GM21737 (cell line): Measurements from ENCODE around the gene PRKAG1.

Experiments used
- ATAC-seq: cut with Tn5 transposase; IDR thresholded peaks from one replicate; pipeline ENCODE4 v1.9.1; 2021; ENCODE audit warnings: mild to moderate bottlenecking, moderate library complexity; ENCODE audit not compliant: unreplicated experiment

Gene PRKAG1

DNA sequence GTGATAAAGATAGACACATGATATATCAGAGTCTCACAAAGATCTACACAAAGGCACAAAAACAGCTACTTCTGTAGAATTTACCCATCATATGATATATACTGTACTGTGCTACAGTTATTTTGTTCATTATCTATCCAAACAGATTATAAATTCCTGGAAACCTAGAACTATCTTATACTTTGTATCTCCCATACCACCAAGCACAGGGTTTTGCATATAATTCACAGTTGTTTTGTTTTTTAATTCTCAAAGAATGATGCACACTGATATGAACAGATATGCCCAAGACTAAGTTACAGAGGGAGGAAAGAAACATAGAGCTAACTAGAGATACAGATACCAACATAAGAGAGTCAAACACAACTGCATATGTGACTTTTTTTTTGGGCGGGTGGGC, 3.4 kb downstream of the PRKAG1 start:
- ATAC-seq: no peak

DNA sequence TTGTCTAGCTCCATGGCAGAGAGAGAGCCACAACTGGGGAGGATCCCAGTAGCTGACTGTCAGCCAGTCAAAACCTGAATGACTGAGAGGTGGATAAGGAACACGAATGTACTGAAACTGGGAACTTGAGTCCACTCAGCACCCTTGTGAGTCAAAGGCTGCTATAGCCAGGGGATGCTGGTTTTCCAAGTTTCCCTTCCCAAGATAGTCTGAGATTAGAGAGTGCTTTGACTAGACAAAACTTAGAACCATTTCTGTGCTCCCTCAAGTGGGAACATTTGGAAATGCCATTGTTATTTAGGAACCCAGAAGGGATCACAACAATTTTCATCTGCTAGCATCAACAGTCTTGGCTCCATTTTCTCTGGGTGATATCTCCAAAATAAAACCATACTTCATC, 4.0 kb downstream of the PRKAG1 start:
- no peak for ATAC-seq

- no peak for ATAC-seq
Observed at GRCh38 chr12:49013428-49013827, 5.1 kb downstream of the PRKAG1 start.

- no peak for ATAC-seq
Observed at GRCh38 chr12:49012739-49013138, 5.8 kb downstream of the PRKAG1 start.

DNA sequence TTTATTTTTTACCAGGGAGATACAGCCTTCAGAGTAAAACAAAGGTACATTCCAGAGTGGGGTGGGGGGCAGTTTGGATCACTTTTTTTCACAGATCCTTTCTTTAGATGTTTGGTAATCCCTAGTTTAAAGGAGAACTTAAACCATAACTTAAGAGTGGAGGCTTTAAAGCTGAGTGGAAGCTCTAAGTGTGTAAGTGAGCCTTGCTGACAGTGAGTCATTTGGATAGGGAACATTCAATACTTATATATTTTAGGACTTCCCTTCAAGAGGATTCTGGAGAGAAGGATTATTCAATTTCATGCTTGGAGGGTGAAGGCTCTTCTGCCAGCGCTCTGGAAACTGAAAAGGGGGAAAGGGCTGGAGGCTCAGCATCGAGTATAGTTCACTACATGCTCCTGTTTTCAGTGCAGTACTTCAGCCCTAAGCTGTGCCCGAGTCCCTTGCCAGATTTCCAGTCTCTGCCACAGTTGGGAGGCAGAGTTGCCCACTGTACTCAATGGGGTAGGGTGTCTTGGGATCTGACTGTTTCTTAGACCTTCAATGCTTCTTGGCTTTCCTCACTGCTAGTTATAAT, 8.4 kb downstream of the PRKAG1 start:
- ATAC-seq: no peak

DNA sequence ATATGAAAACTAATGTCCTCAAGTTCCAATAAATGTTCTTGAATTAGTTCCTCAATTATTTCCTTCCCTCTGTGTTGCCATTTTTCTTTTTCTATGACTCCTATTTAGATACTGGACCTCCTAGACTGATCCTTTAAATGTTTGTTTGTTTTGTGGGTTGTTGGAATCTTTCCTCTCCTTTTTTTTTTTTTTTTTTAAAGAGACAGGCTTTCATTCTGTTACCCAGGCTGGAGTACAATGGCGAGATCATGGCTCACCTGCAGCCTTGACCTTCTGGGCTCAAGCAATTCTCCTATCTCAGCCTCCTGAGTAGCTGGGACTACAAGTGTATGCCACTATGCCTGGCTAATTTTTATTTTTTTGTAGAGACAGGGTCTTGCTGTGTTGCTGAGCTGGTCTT, 9.6 kb downstream of the PRKAG1 start:
- ATAC-seq: no peak

- no peak for ATAC-seq
Observed at GRCh38 chr12:49000346-49000745, 18.2 kb downstream of the PRKAG1 start.

- peak; percentile 30 for ATAC-seq
Observed at GRCh38 chr12:48999371-49000131, 19.0 kb downstream of the PRKAG1 start, which contains the start of gene DDN. DDN (minus strand) TSS chr12:48999375; CDS start chr12:48999287, 88 bp downstream.

DNA sequence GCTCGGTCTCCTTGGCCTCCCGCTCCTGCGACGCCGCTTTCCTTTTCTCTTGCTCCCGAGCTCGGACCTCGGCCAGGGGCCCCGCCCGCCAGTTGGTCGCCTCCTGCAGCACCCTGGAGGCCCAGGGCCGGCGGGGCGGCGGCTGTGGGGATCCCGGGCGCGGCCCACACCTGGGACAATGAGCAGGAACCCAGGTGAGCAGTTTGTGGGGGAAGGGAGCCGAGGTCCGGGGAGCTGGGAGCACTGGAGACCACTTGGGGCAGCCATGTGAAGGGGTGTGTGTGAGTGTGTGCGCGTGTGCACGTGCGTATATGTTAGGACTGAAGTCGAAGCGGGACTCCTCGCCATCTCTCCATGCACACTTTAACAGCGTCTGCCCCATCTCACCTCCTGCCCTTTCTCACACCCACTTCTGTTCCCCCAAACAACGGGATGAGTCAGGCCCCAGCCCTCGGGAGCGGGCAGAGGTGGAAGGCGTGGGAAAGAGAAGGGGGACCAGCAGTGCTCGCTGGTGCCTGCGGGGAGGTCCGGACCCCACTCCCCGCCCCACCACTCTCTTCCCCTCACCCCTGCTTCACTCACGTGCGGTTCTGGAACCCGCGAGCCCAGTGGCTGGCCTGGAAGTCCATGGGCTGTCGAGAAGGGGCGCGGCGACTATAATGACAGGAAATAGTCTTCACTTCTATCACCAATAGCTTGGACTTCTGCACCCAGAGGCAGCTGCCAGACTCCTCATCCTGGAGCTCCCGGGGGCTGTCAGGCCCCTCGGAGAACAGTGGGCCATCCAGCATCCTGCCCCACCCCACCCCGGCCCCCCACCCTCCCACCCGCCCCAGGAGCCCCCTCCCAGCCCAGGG, 19.9 kb downstream of the PRKAG1 start:
- ATAC-seq: peak; percentile 10

DNA sequence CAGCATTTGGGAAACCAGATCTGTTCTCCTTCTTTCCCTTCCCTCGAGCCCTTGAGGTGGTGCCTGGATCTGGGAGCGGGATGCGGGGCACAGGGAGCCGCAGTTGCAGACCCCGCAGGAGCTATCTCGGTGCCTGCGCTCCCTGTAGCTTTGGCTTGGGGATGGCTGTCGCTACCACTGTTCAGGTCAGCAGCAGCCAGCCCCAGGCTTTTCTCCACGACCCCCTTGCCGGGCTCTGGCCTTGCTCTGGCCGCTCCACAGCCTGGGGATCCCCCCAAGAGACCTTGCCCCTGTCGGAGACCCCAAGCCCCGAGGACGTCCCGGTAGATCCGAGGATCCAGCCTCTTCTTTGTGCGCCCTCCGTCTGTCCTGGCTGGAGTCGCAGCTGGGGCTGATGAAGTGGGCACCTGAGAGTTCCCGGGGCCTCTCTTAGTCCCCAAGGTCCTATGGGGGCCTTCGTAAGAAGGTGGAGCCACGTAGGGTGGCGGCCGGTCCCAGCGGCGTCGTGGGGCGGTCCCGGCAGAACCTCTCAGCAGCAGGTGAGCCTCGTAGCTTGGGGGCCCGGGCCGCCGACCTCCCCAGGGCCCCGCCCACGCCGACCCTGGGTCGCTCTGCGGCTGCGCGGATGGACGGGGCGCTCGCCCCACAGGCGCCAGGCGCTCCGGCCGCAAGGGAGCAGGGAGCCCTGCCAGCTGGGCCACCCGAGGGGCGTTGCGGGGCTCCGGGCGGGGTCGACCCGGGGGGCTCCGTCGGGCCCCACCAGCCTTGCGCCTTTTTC, 20.7 kb downstream of the PRKAG1 start:
- ATAC-seq: peak; percentile 48

DNA sequence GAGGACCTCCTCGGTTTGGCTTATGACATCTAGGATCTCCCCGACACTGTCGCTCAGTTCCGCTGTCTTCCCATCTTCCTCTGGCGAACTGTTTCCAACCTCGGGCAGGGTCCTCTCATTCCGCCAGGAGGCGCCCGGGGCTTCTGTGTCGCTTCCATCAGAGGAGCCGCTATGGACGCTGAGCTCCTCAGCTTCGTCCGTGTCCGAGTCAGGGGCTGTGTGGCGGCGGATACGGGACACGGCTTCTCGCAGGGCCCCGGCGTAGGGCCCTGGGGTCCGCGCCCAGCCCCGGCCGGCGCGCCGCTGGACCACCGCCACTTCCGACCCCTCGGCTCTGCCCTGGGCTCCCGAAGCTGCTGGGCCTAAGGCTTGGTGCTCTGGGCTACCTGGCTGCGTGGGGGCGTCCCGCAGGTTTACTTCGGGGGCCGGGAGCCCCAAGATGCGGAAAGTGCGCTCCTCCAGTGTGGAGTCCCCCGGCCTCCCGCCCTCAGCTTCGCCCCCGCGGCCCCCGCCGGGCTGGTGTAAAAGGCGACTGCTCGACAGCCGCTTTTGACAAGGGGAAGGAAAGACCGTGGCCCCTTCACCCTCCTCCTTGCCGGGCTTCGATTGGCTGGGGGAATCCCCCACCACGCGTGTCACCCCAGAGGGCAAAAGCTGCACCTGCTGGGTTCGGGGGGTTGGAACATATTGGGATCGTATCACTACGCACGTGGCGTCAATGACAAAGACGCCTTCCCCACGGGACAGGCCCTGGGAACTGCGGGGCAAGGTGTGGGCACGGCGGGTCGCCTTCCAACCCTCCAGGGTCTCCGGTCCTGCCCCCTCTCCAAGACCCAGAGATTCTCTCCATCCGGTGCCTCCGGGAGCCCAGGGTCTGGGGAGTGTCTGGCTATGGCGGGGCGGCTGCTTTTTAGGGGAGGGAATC, 21.5 kb downstream of the PRKAG1 start:
- ATAC-seq: no peak

- ATAC-seq: no peak
Observed at GRCh38 chr12:48995086-48995879, 23.3 kb downstream of the PRKAG1 start.

- no peak for ATAC-seq
Observed at GRCh38 chr12:48994224-48995085, 24.1 kb downstream of the PRKAG1 start.

DNA sequence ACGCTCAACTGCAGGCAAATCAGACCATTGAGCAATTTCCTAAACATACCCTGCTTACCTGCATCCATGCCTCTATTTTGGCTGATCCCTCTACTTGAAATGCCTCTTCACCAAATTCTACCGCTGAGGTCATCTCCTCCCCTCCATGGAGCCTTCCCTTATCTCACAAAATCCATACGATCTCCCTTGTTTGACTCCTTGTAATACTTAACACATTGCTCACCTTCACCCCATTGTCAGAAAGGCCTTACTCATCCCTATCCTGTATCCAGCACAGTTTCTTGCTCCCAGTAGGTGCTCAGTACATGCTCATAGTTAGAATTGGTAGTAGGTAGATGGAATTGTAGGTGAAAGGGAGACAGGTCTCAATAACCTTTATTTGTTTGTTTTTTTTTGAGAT, 24.8 kb downstream of the PRKAG1 start:
- no peak for ATAC-seq

DNA sequence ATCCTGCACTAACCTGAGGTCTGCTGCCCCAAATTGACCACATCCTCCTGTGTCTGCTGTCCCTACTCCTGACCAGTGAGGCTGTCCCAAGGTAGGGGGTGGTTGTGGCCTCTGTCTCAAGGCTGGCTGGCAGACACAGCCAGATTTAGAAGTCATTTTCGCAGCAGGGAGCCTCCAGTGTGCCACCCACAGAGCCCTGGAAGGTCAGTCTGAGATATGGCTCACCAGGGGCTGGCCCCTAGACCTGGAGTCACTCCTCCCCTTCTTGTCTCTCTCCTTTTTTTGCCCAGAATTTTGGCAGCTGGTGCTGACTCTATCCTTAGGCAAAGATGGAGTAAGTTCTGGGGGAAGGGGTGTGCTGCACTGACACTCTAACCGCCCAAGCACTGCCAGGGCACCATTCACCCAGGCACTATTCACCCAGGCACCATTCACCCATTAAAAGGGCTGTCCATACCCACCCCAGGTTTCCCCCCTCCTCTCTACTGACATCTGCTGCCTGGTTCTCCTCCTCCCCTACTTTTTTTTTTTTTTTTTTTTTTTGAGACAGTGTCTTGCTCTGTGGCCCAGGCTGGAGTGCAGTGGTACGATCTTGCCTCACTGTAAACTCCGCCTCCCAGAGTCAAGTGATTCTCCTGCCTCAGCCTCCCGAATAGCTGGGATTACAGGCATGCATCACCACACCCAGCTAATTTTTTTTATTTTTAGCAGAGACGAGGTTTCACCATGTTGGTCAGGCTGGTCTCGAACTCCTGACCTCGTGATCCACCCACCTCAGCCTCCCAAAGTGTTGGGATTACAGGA, 27.1 kb downstream of the PRKAG1 start:
- ATAC-seq: no peak

DNA sequence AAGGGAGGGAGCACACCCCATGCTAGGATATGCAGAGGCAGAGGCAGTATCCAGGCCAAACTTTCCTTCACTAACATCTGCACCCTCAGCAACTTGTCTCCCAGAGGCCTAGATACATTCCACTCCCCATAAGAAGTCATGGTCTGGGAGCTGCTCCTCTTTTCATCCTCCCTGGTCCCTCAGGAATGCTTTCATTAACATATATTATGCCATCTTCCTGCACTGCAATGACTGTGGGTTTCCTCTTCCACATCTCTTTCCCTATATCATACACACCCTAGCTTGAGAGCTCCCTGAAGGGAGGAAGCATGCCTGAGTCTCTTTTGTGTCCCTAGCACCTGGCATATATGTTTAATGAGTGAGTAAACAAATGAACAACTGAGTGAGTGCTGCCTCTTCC, 28.0 kb downstream of the PRKAG1 start:
- no peak for ATAC-seq

DNA sequence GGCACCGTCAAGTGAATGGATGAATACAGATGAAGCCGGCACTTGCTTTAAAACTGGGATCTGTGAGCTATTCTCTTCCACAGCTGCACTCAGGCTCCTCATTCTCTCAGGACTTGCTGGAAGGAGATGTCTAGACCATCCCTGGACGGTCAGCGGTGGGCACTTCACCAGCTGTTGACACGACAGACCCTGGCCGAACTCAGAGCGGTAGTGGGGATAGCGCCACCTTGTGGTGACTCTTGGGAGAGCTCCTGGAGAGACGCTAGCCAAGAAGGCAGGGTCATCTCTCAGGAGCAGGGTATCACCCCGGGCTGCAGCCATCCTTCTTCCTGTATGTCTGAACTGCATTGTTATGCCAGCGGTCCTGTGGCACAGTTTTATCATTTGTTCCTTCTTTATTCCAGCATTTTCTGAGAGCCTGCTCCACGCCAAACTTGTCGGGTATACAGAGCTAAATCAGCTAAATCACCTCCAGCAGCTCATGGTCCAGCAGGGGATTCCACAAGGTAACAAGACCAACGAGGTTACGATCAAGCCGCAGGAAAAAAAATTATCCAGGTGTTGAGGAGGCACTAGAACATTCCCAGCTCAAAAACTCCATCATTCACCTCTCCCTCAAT, 30.4 kb downstream of the PRKAG1 start:
- no peak for ATAC-seq
